Activated CD4-positive, alpha-beta T cell treated with anti-CD3 and anti-CD28 coated beads, Interleukin-2, amount 10 ng/mL, durations not matched to agents 24 days and 14 days (primary cell): Measurements from ENCODE around the gene CCDC192. TPM values are rescaled to one million over a fixed set of nuclear protein-coding genes. Genes with fewer than 3 reads are reported as not detected.

Source experiments
- DNase-seq: peaks from one replicate; pipeline ENCODE4 v3.0.0; 2022
- H3K27ac Mint-ChIP-seq: one replicate; pipeline ENCODE4 v1.8.0; 2022; ENCODE audit warnings: mild to moderate bottlenecking, mixed read lengths
- H3K27me3 Mint-ChIP-seq: one replicate; pipeline ENCODE4 v1.8.0; 2022; ENCODE audit warnings: mixed read lengths
- H3K36me3 Mint-ChIP-seq: one replicate; pipeline ENCODE4 v1.8.0; 2022; ENCODE audit warnings: low read depth, mild to moderate bottlenecking, mixed read lengths
- H3K4me1 Mint-ChIP-seq: one replicate; pipeline ENCODE4 v1.8.0; 2021; ENCODE audit warnings: mixed read lengths
- H3K4me3 Mint-ChIP-seq: one replicate; pipeline ENCODE4 v1.8.0; 2022; ENCODE audit warnings: mild to moderate bottlenecking, moderate library complexity, mixed read lengths
- H3K9me3 Mint-ChIP-seq: one replicate; pipeline ENCODE4 v1.8.0; 2021; ENCODE audit warnings: mixed read lengths
- intact Hi-C: fragments of 100-400 bp; cut with micrococcal nuclease; formaldehyde crosslinking; loops from one replicate; pipeline ENCODE4 v1.15.1; 2023
- total RNA-seq: library from RNA; stranded (reverse); gene quantifications from 2 replicates; pipeline ENCODE4 v1.2.3, GENCODE V29; 2022

CCDC192 gene
- total RNA-seq, 1 donor from 2014 or later: not detected

DNA sequence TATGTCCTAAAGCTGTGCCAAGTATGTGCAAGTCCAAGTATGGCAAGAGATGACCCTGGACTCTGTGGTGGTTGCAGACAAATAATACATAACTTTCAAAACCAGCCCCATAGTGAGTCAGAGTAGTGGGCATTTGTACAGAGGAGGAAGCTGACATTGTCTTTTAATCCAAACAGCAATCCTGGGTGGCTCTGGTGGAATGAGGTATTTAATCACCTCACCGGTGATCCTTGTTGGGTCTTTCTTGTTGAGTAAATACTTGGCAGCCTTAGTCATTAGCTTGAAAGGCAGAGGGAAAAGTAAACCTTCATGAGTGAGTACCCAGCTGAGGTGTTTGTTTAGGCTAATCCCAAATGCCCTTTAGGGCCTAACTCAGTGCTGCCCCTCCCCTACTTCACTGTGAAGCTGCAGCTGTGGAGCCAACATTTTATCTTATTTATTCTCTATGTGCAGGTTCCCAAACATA lies 231.6 kb downstream of the CCDC192 start:
- Mint-ChIP-seq H3K4me1 (peaks cover 2% of the 10 kb centered on the region), H3K27me3 (no peaks in the 10 kb centered on the region), H3K36me3 (no peaks in the 10 kb centered on the region), H3K27ac (no peak overlapping the region), H3K9me3 (no peaks in the 10 kb centered on the region), H3K4me3 (no peak overlapping the region)
- DNase-seq: no peak
- intact Hi-C loops: no loop called here

DNA sequence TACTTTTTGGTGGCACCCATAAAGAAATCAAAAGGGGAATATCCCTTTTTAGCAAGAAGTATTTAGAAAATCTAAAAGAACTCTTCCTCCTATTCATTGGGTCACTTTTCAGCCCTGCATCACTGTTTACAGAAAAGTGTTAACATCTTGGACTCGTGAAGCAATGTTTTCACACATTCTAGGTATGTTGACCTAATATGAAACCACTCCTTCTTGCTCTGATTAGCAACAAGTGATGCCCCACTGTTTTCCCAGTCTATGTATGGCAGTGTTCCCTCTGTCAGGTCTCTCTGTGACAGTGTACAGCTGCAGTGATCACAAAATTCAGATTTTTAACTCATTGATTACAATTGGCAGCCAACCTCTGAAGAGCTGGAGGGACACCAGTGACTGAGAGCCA lies 232.2 kb downstream of the CCDC192 start:
- no peaks in the 10 kb centered on the region for H3K9me3 Mint-ChIP-seq
- DNase-seq: no peak
- peaks cover 2% of the 10 kb centered on the region for H3K4me1 Mint-ChIP-seq
- no peak overlapping the region for H3K27ac Mint-ChIP-seq
- no peak overlapping the region for H3K4me3 Mint-ChIP-seq
- no peaks in the 10 kb centered on the region for H3K27me3 Mint-ChIP-seq
- intact Hi-C loops: no loop called here
- no peaks in the 10 kb centered on the region for H3K36me3 Mint-ChIP-seq

DNA sequence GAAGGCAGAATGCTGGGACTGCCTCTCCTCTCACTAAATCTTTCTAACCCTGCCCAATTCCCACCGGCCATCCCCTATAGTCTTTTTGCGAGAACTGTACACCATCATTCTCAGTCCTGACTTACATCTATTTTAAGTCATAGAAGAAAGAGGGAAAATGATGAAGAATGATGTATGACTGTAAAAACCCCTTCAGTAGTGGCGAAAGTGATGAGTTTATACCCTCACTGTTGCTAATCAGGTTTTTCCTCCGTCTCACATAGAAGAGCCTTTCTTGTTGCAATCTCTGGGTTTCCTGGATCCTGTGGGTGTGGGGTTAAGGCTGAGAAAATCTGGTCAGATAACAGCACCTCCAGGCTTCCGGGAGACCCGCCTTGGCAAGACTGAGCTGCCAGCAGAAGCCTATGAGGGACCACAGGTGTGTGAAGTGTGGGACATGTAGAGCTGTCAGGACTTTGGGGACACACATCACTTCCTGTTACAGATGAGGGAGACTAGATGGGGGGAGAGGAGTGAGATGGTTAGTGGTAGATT lies 233.3 kb downstream of the CCDC192 start:
- Mint-ChIP-seq H3K4me3 (no peak overlapping the region), H3K27ac (no peak overlapping the region), H3K9me3 (no peaks in the 10 kb centered on the region), H3K27me3 (no peaks in the 10 kb centered on the region), H3K36me3 (no peaks in the 10 kb centered on the region), H3K4me1 (peaks cover 2% of the 10 kb centered on the region)
- intact Hi-C loops: no loop called here
- DNase-seq: no peak

DNA sequence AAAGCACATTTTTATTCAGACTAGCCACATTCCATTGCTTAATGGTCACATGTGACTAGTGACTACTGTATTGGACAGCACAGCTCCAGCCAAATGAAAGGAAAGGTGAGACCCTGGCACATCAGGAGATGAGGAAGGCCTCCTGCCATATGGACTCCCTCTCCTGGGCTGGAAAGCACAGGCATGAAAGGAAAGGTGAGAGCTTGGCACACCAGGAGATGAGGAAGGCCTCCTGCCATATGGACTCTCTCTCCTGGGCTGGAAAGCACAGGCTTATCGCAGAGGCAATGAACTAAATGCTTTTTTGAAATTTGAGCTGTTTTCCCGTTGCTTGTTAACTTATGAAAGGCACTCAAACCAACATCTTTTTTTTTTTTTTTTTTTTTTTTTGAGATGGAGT lies 235.6 kb downstream of the CCDC192 start:
- peaks cover 6% of the 10 kb centered on the region for H3K4me1 Mint-ChIP-seq
- H3K36me3 Mint-ChIP-seq: no peaks in the 10 kb centered on the region
- no peaks in the 10 kb centered on the region for H3K27me3 Mint-ChIP-seq
- no peak for DNase-seq
- no peak overlapping the region for H3K27ac Mint-ChIP-seq
- no peak overlapping the region for H3K4me3 Mint-ChIP-seq
- intact Hi-C loops: no loop called here
- no peaks in the 10 kb centered on the region for H3K9me3 Mint-ChIP-seq

DNA sequence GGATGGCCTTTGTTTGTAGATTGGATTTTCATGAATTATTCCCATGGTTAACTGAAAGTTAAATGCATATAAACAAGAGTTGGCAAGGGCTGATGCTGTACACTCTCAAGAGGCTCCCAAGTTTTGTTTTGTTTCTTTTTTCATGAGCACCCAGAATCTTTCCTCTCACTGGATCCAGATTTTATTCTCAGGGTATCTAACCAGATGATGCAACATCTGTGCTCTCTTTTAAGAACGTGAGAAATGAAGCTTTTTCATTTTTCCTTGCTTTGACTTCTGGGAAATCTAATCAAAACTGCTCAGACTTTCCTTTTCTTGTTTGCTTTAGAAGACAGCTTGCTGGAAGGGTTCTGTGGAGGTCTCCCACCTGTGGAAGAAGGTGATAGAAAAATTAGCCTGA lies 237.7 kb downstream of the CCDC192 start:
- no peaks in the 10 kb centered on the region for H3K9me3 Mint-ChIP-seq
- H3K36me3 Mint-ChIP-seq: no peaks in the 10 kb centered on the region
- no peak overlapping the region for H3K4me3 Mint-ChIP-seq
- intact Hi-C loops: no loop called here
- peaks cover 6% of the 10 kb centered on the region for H3K4me1 Mint-ChIP-seq
- H3K27ac Mint-ChIP-seq: no peak overlapping the region
- H3K27me3 Mint-ChIP-seq: no peaks in the 10 kb centered on the region
- DNase-seq: no peak

DNA sequence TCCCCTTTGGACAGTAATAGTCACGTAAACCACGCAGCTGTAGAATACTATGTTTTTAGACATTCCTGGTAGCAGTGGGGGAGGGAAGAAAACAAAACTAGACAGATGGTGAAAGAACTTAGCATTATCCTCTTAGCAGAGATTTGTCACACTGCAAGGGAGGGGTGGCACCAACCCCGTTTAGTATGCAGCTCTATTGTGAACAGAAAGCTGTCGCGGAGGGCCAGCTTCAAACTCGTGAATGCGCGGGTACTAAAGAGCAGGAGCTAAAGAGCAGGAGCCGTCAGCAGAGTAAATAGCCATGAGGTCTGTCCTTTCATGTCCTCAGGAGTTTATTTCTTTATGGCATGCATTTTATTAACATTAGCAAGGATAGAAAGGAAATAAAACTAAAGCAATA lies 238.5 kb downstream of the CCDC192 start:
- no peaks in the 10 kb centered on the region for H3K36me3 Mint-ChIP-seq

DNA sequence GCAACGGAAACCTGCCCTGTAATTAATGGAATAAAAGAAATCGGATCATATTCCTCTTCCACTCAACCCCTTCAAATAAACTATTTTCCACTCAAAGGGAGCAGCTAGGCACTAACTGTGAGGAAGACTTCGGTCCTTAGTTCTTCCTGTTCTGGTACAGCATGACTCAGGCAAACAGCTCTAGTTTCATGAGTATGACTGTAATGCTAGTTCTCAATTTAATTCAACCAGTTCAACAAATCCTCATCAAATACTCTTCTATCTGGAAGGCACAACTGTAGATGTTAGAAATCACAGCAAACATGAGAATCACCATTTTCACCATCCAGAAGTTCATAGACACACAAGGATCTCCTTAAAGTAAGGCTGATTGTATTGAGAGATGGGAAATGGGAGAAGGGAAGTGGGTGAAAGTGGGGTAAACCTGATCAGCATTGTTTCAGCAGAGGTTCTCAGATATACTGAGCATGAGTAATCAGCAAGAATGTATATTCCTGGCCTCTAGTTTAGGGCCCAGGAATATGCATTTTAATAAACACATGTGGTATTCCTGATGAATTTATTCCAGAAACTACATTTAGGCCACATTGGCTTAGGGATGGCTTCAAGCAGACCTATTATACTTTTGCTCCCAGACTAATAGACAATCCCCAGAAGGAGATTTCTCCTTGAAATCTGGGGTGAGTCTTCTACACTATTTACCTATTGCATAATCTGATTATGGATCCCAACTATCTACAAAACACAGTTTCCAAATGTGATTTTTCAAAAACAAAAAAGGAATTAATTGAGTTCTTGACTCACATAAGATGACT lies 239.3 kb downstream of the CCDC192 start:
- intact Hi-C loops: no loop called here
- Mint-ChIP-seq H3K27me3 (no peaks in the 10 kb centered on the region), H3K9me3 (no peaks in the 10 kb centered on the region)

More for the DNA sequence above, 238.5 kb downstream of the CCDC192 start:
- intact Hi-C loops: no loop called here
- no peak for DNase-seq
- H3K4me1 Mint-ChIP-seq: peaks cover 4% of the 10 kb centered on the region
- H3K4me3 Mint-ChIP-seq: no peak overlapping the region
- no peaks in the 10 kb centered on the region for H3K9me3 Mint-ChIP-seq
- no peaks in the 10 kb centered on the region for H3K27me3 Mint-ChIP-seq
- no peak overlapping the region for H3K27ac Mint-ChIP-seq

DNA sequence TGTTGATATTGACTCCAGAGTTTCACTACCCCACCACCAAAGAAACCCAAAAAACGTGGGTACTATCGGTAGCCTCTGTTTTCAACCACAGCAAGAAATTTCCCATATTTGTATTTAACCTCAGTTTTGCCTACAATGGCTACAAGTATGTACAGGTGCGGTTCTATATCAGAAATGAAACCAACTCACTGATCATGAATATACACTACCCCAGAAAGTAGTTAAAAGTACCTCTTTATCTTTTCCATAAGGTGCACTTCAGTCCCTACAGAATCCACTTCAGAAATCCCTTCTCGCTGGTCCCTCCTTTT lies 239.8 kb downstream of the CCDC192 start:
- H3K9me3 Mint-ChIP-seq: no peaks in the 10 kb centered on the region
- H3K27ac Mint-ChIP-seq: no peak overlapping the region
- peaks cover 4% of the 10 kb centered on the region for H3K4me1 Mint-ChIP-seq
- no peaks in the 10 kb centered on the region for H3K27me3 Mint-ChIP-seq
- no peaks in the 10 kb centered on the region for H3K36me3 Mint-ChIP-seq
- no peak for DNase-seq
- intact Hi-C loops: no loop called here
- no peak overlapping the region for H3K4me3 Mint-ChIP-seq

More for the DNA sequence above, 239.3 kb downstream of the CCDC192 start:
- Mint-ChIP-seq H3K36me3 (no peaks in the 10 kb centered on the region), H3K4me3 (no peak overlapping the region), H3K4me1 (peaks cover 4% of the 10 kb centered on the region), H3K27ac (no peak overlapping the region)
- DNase-seq: no peak

DNA sequence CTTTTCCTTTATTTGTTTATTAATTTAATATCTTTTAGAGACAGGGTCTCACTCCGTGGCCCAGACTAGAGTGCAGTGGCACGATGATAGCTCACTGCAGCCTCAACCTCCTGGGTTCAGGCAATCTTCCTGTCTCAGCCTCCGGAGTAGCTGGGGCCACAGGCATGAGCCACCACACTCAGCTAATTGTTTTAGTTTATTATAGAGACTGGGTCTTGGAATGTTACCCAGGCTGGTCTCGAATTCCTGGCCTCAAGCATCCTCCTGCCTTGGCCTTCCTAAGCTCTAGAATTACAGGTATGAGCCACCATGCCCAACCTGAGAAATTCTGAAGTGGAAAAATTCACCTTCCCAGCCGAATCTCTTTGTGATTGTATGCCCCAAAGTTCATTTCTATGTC lies 240.9 kb downstream of the CCDC192 start:
- peaks cover 4% of the 10 kb centered on the region for H3K4me1 Mint-ChIP-seq
- H3K36me3 Mint-ChIP-seq: no peaks in the 10 kb centered on the region
- DNase-seq: no peak
- no peak overlapping the region for H3K4me3 Mint-ChIP-seq
- H3K27ac Mint-ChIP-seq: no peak overlapping the region
- intact Hi-C loops: no loop called here
- no peaks in the 10 kb centered on the region for H3K9me3 Mint-ChIP-seq
- no peaks in the 10 kb centered on the region for H3K27me3 Mint-ChIP-seq

DNA sequence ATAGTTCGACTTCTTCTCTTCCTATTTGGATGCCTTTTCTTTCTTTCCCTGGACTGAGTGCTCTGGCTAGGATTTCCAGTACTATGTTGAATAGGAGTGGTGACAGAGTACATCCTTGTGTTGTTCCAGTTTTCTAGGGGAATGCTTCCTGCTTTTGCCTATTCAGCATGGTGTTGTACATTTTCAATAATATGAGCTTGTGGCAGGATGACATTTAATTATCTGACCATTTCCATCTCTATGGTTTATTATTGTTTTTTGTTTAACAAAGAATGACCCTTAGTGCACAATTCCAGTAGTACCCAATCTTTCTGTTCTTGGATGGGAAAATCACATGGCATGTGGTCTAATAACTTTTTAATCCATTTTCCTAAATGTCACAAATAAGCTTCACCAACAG lies 244.8 kb downstream of the CCDC192 start:
- no peak overlapping the region for H3K4me3 Mint-ChIP-seq
- H3K36me3 Mint-ChIP-seq: no peaks in the 10 kb centered on the region
- no peak overlapping the region for H3K27ac Mint-ChIP-seq
- H3K27me3 Mint-ChIP-seq: no peaks in the 10 kb centered on the region
- no peaks in the 10 kb centered on the region for H3K4me1 Mint-ChIP-seq
- no peak for DNase-seq
- intact Hi-C loops: no loop called here
- no peaks in the 10 kb centered on the region for H3K9me3 Mint-ChIP-seq

DNA sequence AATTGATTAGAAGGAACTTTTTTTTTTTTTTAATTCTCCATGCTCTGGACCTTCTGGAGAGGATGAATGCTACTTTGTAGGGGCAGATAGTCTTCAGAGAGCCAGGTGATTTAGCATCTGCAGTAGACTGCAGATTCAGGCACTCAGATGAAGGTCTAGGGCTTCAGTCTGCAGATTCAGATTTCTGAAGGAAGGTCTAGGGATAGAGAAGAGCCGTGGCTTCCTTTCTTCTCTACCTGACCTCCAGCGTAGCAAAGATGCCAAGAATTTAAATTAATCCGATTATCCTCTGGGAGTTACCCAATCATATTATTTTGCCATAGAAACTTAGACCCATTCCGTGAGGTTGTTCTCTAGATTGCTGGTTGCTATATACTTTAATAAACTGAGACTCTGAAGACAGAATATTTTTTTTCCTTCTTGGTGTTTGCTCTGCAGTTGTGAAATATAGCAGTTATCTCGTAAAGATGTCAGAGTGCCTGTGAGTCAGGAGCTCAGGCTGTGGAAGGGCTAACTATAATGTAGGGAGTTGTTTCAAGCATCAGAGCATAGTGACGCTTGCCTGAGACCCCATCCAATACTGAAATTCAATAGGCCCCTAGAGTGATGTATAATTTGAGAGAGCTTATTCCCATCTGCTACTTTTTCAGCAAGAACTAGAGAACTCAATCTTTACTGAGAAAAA lies 247.7 kb downstream of the CCDC192 start:
- no peak overlapping the region for H3K27ac Mint-ChIP-seq
- no peaks in the 10 kb centered on the region for H3K36me3 Mint-ChIP-seq
- no peak overlapping the region for H3K4me3 Mint-ChIP-seq
- intact Hi-C loops: no loop called here
- H3K4me1 Mint-ChIP-seq: no peaks in the 10 kb centered on the region
- no peaks in the 10 kb centered on the region for H3K27me3 Mint-ChIP-seq
- no peaks in the 10 kb centered on the region for H3K9me3 Mint-ChIP-seq
- DNase-seq: no peak

DNA sequence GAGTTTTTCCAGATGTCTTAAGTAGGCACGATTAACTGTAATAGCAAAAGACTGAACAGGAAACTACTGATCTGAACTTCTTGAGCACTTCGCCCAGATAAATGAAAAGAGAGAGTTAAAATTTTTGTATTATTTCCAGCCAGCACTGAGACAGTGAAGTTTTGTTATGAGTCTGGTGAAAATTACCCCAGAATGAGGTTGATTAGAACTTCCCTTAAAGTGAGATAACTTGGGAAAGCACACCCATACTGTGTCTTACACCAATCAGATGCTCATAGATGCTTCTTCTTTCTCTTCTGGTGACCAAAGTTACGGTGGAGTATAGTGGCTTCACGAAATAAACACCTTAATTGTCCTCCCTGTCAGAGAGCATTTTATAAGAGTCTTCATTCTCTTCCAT lies 248.6 kb downstream of the CCDC192 start:
- Mint-ChIP-seq H3K4me1 (no peaks in the 10 kb centered on the region), H3K27me3 (no peaks in the 10 kb centered on the region), H3K36me3 (no peaks in the 10 kb centered on the region), H3K9me3 (no peaks in the 10 kb centered on the region), H3K4me3 (no peak overlapping the region), H3K27ac (no peak overlapping the region)
- no peak for DNase-seq
- intact Hi-C loops: no loop called here

DNA sequence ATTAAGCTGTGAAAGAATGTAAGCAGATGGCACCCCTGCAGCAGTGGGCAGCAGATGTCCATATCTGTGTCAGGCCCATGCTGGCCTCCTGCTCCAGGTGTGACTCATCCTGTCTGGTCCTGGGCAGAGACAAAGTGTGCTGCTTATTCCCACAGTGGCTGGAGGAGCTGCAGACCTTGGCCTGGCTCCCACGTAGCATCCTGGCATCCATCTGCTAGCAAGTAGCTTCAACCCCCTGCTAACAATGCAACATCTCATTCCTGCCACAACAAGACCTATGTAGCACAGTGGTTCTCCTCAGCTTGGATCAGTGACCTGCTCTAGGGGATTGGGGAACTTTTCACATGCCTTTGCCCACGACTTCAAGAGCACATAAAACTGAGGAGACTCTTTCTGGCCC lies 254.0 kb downstream of the CCDC192 start:
- no peaks in the 10 kb centered on the region for H3K27me3 Mint-ChIP-seq
- intact Hi-C loops: no loop called here
- no peak overlapping the region for H3K27ac Mint-ChIP-seq
- no peaks in the 10 kb centered on the region for H3K4me1 Mint-ChIP-seq
- H3K4me3 Mint-ChIP-seq: no peak overlapping the region
- no peaks in the 10 kb centered on the region for H3K36me3 Mint-ChIP-seq
- no peaks in the 10 kb centered on the region for H3K9me3 Mint-ChIP-seq
- no peak for DNase-seq

DNA sequence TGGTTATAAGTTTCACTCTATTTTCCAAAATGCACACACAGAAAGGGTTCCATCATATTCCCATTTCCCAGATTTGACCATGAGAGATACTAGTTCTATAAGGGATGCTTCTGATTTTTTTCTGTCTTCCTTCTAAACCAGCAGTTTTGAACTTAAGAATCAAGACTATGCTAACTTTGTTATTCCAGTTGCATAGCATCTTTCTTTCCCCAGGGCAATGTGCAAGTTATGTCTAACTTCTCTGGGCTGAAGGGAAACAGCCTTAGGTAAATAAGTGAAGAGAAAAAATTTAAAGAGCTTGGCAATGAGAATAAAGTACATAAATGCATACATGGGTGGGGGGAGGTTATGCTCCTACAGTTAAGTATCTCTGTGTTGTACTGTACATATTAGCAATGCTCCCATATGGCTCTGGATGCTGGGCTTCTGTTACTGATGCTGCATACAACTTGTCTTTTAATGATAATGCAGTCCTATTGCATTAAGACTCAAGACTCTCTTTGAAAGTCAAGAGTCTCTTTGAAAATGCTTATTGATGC lies 254.6 kb downstream of the CCDC192 start:
- no peaks in the 10 kb centered on the region for H3K36me3 Mint-ChIP-seq
- intact Hi-C loops: no loop called here
- no peaks in the 10 kb centered on the region for H3K27me3 Mint-ChIP-seq
- DNase-seq: no peak
- H3K9me3 Mint-ChIP-seq: no peaks in the 10 kb centered on the region
- no peaks in the 10 kb centered on the region for H3K4me1 Mint-ChIP-seq
- no peak overlapping the region for H3K27ac Mint-ChIP-seq
- no peak overlapping the region for H3K4me3 Mint-ChIP-seq
